Stimulated activated CD8-positive, alpha-beta memory T cell treated with anti-CD3 and anti-CD28 coated beads, Interleukin-7, amount 100 ng/mL, for 48 hours (primary cell): ENCODE measurements around the gene PRR4.

Experiments used
- DNase-seq, 2 donors: peaks; one replicate each; pipeline ENCODE4 v3.0.0-alpha.2; 2020; ENCODE audit warnings: low read depth in 1 of 2; ENCODE audit errors: extremely low read depth in 1 of 2

PRR4 gene

GRCh38 chr12:10849425-10849878, at the start of gene PRR4:
PRR4 (minus strand) TSS chr12:10849475; CDS start chr12:10849437, 38 bp downstream.
- no peak for DNase-seq

GRCh38 chr12:10896854-10897253, 47.6 kb upstream of the PRR4 start:
- no peak for DNase-seq

- no peak for DNase-seq
Observed at GRCh38 chr12:10891937-10892336, 42.7 kb upstream of the PRR4 start.

- DNase-seq: no peak
Observed at GRCh38 chr12:10889226-10889625, 40.0 kb upstream of the PRR4 start.

- DNase-seq: no peak
Observed at GRCh38 chr12:10884086-10884725, 34.9 kb upstream of the PRR4 start, which contains the start of gene PRH1. PRH1 (minus strand) TSS chr12:10884255; CDS start chr12:10884217, 38 bp downstream.

- no peak for DNase-seq
Observed at GRCh38 chr12:10873378-10873777, 24.1 kb upstream of the PRR4 start.

- DNase-seq: no peak
Observed at GRCh38 chr12:10867381-10867780, 18.1 kb upstream of the PRR4 start.

GRCh38 chr12:10863512-10864218, 14.4 kb upstream of the PRR4 start:
- DNase-seq: no peak

GRCh38 chr12:10861366-10861765, 12.1 kb upstream of the PRR4 start:
- DNase-seq: no peak

GRCh38 chr12:10855807-10856206, 6.5 kb upstream of the PRR4 start:
- DNase-seq: no peak

GRCh38 chr12:10853776-10854175, 4.5 kb upstream of the PRR4 start:
- DNase-seq: no peak

GRCh38 chr12:10851243-10851858, 2.1 kb upstream of the PRR4 start:
- DNase-seq: no peak

- DNase-seq: no peak
Observed at GRCh38 chr12:10847744-10848143, 1.5 kb downstream of the PRR4 start.

- DNase-seq: no peak
Observed at GRCh38 chr12:10842862-10843261, 6.4 kb downstream of the PRR4 start.

GRCh38 chr12:10838461-10838860, 10.8 kb downstream of the PRR4 start:
- no peak for DNase-seq

GRCh38 chr12:10829994-10830393, 19.3 kb downstream of the PRR4 start:
- no peak for DNase-seq

GRCh38 chr12:10826258-10826657, 23.0 kb downstream of the PRR4 start, which contains the start of gene TAS2R10:
TAS2R10 (minus strand) TSS chr12:10826358; CDS start chr12:10826269, 89 bp downstream.
- DNase-seq: no peak

GRCh38 chr12:10824957-10825356, 24.3 kb downstream of the PRR4 start:
- no peak for DNase-seq

GRCh38 chr12:10811883-10812536, 37.3 kb downstream of the PRR4 start:
- DNase-seq: no peak

GRCh38 chr12:10810068-10810467, 39.2 kb downstream of the PRR4 start, which contains the start of gene TAS2R9:
TAS2R9 (minus strand) TSS chr12:10810168; CDS start chr12:10810075, 93 bp downstream.
- no peak for DNase-seq

- no peak for DNase-seq
Observed at GRCh38 chr12:10807186-10807585, 42.1 kb downstream of the PRR4 start, which contains the start of gene TAS2R8. TAS2R8 (minus strand) TSS chr12:10807286; CDS start chr12:10806980, 306 bp downstream.
